AG08396 (cell line): ENCODE measurements around the gene LIX1.
"Not testable (repeated sequence)": the region's sequence is repeated elsewhere in the genome, so short reads cannot be mapped to it uniquely, and the experiment has no call there.

Experiments used
- DNase-seq: peaks from one replicate; pipeline ENCODE4 v3.0.0; 2012; ENCODE audit warnings: low spot score, mixed read lengths

The LIX1 gene

GRCh38 chr5:97141539-97141938 lies 872 bp downstream of the LIX1 start:
- no peak for DNase-seq

- no peak for DNase-seq
Measured at GRCh38 chr5:97141031-97141430, 1.4 kb downstream of the LIX1 start.

GRCh38 chr5:97140250-97140649 lies 2.2 kb downstream of the LIX1 start:
- DNase-seq, result not testable (repeated sequence)

GRCh38 chr5:97136475-97136874 lies 5.9 kb downstream of the LIX1 start:
- no peak for DNase-seq

GRCh38 chr5:97135868-97136267 lies 6.5 kb downstream of the LIX1 start:
- no peak for DNase-seq

- DNase-seq, result no peak
Measured at GRCh38 chr5:97134634-97135033, 7.8 kb downstream of the LIX1 start.

GRCh38 chr5:97133101-97133500 lies 9.3 kb downstream of the LIX1 start:
- no peak for DNase-seq

GRCh38 chr5:97131921-97132320 lies 10.5 kb downstream of the LIX1 start:
- no peak for DNase-seq

- DNase-seq, result no peak
Measured at GRCh38 chr5:97131139-97131710, 11.2 kb downstream of the LIX1 start.

- DNase-seq, result no peak
Measured at GRCh38 chr5:97127727-97128126, 14.7 kb downstream of the LIX1 start.

- no peak for DNase-seq
Measured at GRCh38 chr5:97125125-97125683, 17.2 kb downstream of the LIX1 start.

GRCh38 chr5:97124335-97124734 lies 18.1 kb downstream of the LIX1 start:
- no peak for DNase-seq

GRCh38 chr5:97121848-97122247 lies 20.6 kb downstream of the LIX1 start:
- no peak for DNase-seq

- DNase-seq, result no peak
Measured at GRCh38 chr5:97120195-97120594, 22.2 kb downstream of the LIX1 start.

- DNase-seq, result no peak
Measured at GRCh38 chr5:97119007-97119390, 23.4 kb downstream of the LIX1 start.

GRCh38 chr5:97118261-97119006 lies 24.0 kb downstream of the LIX1 start:
- DNase-seq, result no peak

GRCh38 chr5:97115932-97116331 lies 26.5 kb downstream of the LIX1 start:
- DNase-seq, result no peak

- no peak for DNase-seq
Measured at GRCh38 chr5:97112230-97112629, 30.2 kb downstream of the LIX1 start.

- DNase-seq, result no peak
Measured at GRCh38 chr5:97111616-97112015, 30.8 kb downstream of the LIX1 start.

- DNase-seq, result no peak
Measured at GRCh38 chr5:97111004-97111403, 31.4 kb downstream of the LIX1 start.

GRCh38 chr5:97107318-97107717 lies 35.1 kb downstream of the LIX1 start:
- DNase-seq, result no peak

GRCh38 chr5:97106216-97106581 lies 36.2 kb downstream of the LIX1 start:
- DNase-seq, result no peak

GRCh38 chr5:97105501-97106215 lies 36.8 kb downstream of the LIX1 start:
- no peak for DNase-seq
